Activated naive CD4-positive, alpha-beta T cell treated with anti-CD3 and anti-CD28 coated beads, Interleukin-2, amount 50 U/mL, for 72 hours (primary cell): ENCODE results near the gene ENTPD6. TPM values are rescaled to one million over a fixed set of nuclear protein-coding genes. Genes with fewer than 3 reads are reported as not detected.

Experiments used
- ATAC-seq, 2 donors: fragments of 150-1000 bp; cut with Tn5 transposase; 2 replicates each; pipeline ENCODE4 v1.10.0; 2021; ENCODE audit warnings: mild to moderate bottlenecking in 2 of 2, moderate library complexity in 2 of 2
- DNase-seq, 2 donors: peaks; one replicate each; pipeline ENCODE4 v3.0.0; 2021 to 2022; ENCODE audit warnings: low spot score in 2 of 2
- H3K27ac Mint-ChIP-seq, 2 donors: one replicate each; pipeline ENCODE4 v1.8.0; 2022; ENCODE audit warnings: mild to moderate bottlenecking in 2 of 2, mixed read lengths in 2 of 2
- H3K36me3 Mint-ChIP-seq, 2 donors: one replicate each; pipeline ENCODE4 v1.8.0; 2022; ENCODE audit warnings: mixed read lengths in 2 of 2
- H3K9me3 Mint-ChIP-seq, 2 donors: one replicate each; pipeline ENCODE4 v1.8.0; 2022; ENCODE audit warnings: mixed read lengths in 2 of 2
- total RNA-seq, 2 donors: library from RNA; stranded (reverse); gene quantifications; one replicate each; pipeline ENCODE4 v1.2.3, GENCODE V29; 2022

The ENTPD6 gene
- total RNA-seq, 2 donors from 2014 or later: 38.8 to 45.6 TPM

- H3K27ac Mint-ChIP-seq: peak overlapping the region in 1 of 2 donors; percentile 72
- H3K9me3 Mint-ChIP-seq: no peaks in the 10 kb centered on the region
- DNase-seq (peak in 1 of 2 donors; percentile 38), ATAC-seq (no peak)
- H3K36me3 Mint-ChIP-seq: peaks cover 4 to 6% of the 10 kb centered on the region in 2 donors
Measured at GRCh38 chr20:25270829-25271251, 75.3 kb downstream of the ENTPD6 start.

- DNase-seq (peak in 1 of 2 donors; percentile 48), ATAC-seq (no peak)
- H3K36me3 Mint-ChIP-seq: peaks cover 4 to 6% of the 10 kb centered on the region in 2 donors
- H3K27ac Mint-ChIP-seq: no peak overlapping the region
- H3K9me3 Mint-ChIP-seq: no peaks in the 10 kb centered on the region
Measured at GRCh38 chr20:25271486-25272222, 76.1 kb downstream of the ENTPD6 start.

DNA sequence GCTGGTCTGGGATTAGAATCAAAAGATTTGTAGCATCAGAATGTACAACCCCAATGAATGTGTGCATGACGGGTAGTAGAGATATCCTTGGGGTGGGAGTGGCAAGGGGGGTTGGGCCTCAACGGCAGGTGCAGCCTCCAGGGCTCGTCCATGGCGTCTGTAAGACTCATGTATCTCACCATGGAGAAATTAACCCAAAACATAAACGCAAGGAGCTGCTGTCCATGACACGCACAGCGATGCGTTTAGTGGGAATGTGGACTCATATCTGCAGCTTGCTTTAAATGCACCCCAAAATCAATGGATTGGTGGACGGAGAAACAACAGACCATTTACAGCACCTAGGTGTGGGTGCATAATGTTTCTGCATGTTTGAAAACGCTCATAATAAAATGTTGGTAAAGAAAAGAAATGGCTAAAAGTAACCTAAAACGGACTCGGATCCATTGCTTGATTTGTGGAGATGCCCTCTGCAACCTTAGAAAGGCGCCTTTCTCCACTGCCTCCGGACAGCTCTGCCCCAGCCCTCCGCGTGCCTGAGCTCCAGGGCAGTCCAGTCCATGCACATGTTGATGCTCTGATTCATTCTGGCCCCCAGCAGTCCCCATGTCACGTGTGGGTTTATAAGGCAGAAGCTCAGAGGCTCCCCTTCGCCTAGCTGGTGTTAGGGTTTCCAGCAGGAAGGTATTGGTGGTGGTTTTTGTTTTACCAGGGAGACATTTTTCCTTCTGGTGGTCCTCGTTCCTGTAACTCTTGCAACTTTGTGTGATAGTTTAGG lies 76.9 kb downstream of the ENTPD6 start:
- Mint-ChIP-seq H3K27ac (no peak overlapping the region), H3K36me3 (peaks cover 4 to 6% of the 10 kb centered on the region in 2 donors), H3K9me3 (no peaks in the 10 kb centered on the region)
- DNase-seq: peak in 1 of 2 donors; percentile 26
- no peak for ATAC-seq

DNA sequence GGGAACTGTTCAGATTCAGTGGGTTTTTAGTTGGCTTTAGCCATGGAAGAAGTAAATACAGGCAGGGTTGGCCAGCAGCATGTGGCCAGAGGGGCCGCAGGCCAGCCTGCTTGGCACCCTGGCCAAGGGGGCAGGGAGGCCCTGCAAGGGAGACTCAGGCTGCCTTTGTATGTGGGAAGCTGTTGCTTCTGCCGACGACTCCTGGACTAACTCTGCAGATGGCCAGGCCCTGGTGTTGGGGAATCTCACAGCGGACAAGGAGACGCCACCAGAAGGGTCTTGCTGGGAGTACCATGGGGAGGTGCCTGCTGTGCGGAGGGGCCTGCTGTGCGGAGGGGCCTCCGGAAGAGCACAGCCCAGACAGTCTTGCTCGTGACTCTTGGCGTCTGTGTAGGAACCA lies 77.5 kb downstream of the ENTPD6 start:
- DNase-seq: no peak
- H3K27ac Mint-ChIP-seq: peak overlapping the region in 1 of 2 donors; percentile 72
- H3K36me3 Mint-ChIP-seq: peaks cover 4 to 6% of the 10 kb centered on the region in 2 donors
- no peaks in the 10 kb centered on the region for H3K9me3 Mint-ChIP-seq
- ATAC-seq: no peak

- Mint-ChIP-seq H3K36me3 (peaks cover 4 to 6% of the 10 kb centered on the region in 2 donors), H3K9me3 (no peaks in the 10 kb centered on the region), H3K27ac (peak overlapping the region; percentile 37)
- no peak for ATAC-seq
- peak in 1 of 2 donors; percentile 28 for DNase-seq
Measured at GRCh38 chr20:25273541-25274358, 78.2 kb downstream of the ENTPD6 start.

GRCh38 chr20:25274481-25274880 lies 79.0 kb downstream of the ENTPD6 start:
- H3K27ac Mint-ChIP-seq: peak overlapping the region; percentile 37
- peaks cover 4 to 5% of the 10 kb centered on the region in 2 donors for H3K36me3 Mint-ChIP-seq
- no peak for ATAC-seq
- peak in 1 of 2 donors; percentile 42 for DNase-seq
- H3K9me3 Mint-ChIP-seq: no peaks in the 10 kb centered on the region

- H3K27ac Mint-ChIP-seq: peak overlapping the region; percentile 25 to 37
- ATAC-seq: no peak
- DNase-seq: peak in 1 of 2 donors; percentile 52
Measured at GRCh38 chr20:25274891-25275812, 79.6 kb downstream of the ENTPD6 start.

DNA sequence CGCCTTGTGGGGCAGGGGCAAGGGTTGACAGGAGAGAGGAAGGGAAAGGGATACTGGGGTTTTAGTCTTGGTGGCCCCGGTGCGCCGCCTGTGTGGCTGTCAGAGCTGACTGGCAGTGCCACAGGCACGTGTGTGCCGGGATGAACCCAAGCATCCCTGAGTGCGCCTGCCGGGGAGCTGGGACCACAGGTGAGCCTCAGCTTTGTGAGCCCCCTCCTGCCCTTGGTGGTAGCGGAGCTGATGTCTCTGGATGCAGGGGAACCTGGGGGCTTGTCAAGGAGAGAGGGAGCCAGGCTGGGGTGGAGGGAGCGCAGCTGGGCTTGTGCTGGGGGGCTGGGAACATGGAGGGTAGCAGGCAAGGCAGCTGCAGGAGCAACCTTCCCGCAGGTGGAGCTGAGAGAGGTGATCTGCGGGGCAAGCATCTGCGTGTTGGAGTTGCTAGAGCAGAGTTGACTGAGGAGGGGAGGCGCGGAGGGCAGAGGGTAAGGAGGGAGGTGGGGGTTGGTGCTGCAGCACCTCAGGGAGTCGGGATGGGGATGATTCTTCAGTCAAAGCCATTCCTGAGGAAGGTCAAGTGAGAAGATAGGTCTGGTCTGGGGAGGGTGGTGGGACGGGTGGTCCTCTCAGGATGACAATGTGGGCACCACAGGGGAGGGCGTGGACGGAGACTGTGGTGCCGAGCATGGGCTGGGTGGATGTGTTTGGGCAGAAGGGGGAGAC lies 80.5 kb downstream of the ENTPD6 start:
- Mint-ChIP-seq H3K27ac (no peak overlapping the region), H3K9me3 (no peaks in the 10 kb centered on the region), H3K36me3 (peaks cover 0 to 4% of the 10 kb centered on the region in 2 donors)
- ATAC-seq (no peak), DNase-seq (peak in 1 of 2 donors; percentile 37)

More at GRCh38 chr20:25274891-25275812, 79.6 kb downstream of the ENTPD6 start:
- H3K9me3 Mint-ChIP-seq: no peaks in the 10 kb centered on the region
- peaks cover 0 to 4% of the 10 kb centered on the region in 2 donors for H3K36me3 Mint-ChIP-seq

Other genes with a start within 250 kb of the ENTPD6 start
- 10 to 100 TPM; 29.8 to 50.3 TPM for gene CST7, start 246.4 kb upstream of the ENTPD6 start, total RNA-seq
- gene APMAP, start 203.0 kb upstream of the ENTPD6 start, total RNA-seq: 10 to 100 TPM; 33.7 to 57.6 TPM
- gene ACSS1, start 137.6 kb upstream of the ENTPD6 start, total RNA-seq: 10 to 100 TPM in 1 of 2 donors, 1 to 10 TPM in 1; 5.5 to 11.3 TPM
- gene VSX1, start 113.6 kb upstream of the ENTPD6 start, total RNA-seq: not detected
- gene PYGB, start 52.4 kb downstream of the ENTPD6 start, total RNA-seq: 10 to 100 TPM; 19.1 to 30.8 TPM
- 10 to 100 TPM; 13.8 to 20.2 TPM for gene ABHD12, start 195.1 kb downstream of the ENTPD6 start, total RNA-seq
- 10 to 100 TPM; 26.3 to 26.6 TPM for gene GINS1, start 212.0 kb downstream of the ENTPD6 start, total RNA-seq